HEK293 (cell line): ENCODE data around the gene PAFAH1B2.

ENCODE experiments used
- CTCF ChIA-PET: fragments of 350-600 bp; formaldehyde crosslinking; extraction: SDS; loops from one replicate; lab custom pipeline; 2021; ENCODE audit warnings: antibody characterized with exemption; lab: Yijun Ruan, JAX
- POLR2A ChIA-PET: fragments of 300-600 bp; formaldehyde crosslinking; extraction: SDS; loops from one replicate; lab custom pipeline; 2020; ENCODE audit warnings: antibody characterized with exemption, inconsistent platforms; lab: Yijun Ruan, JAX
- H3K27ac ChIP-seq: fragments of 200-500 bp; sonication (Bioruptor generic); 2 replicates; pipeline ENCODE4 v1.5.1; 2014; ENCODE audit warnings: low read depth, low read length, control low read depth, inconsistent platforms; ENCODE audit errors: extremely low read depth
- H3K36me3 ChIP-seq, 2 experiments: fragments of 200-500 bp in 1 of 2; sonication (Bioruptor generic) in 1 of 2; 1 replicate in 1 of 2; 2 replicates in 1 of 2; pipeline ENCODE4 v1.5.1; 2014 to 2017; ENCODE audit warnings: inconsistent platforms in 2 of 2, low read length in 2 of 2; ENCODE audit not compliant: control insufficient read depth in 2 of 2, insufficient read depth in 1 of 2
- H3K4me1 ChIP-seq: fragments of 200-500 bp; sonication (Bioruptor generic); 2 replicates; pipeline ENCODE4 v1.5.1; 2014; ENCODE audit warnings: mild to moderate bottlenecking, low read length, inconsistent platforms; ENCODE audit not compliant: control insufficient read depth, insufficient read depth
- H3K4me3 ChIP-seq: 2 replicates; pipeline ENCODE4 v1.5.1; 2011; ENCODE audit warnings: low read depth, mild to moderate bottlenecking, control low read depth, low read length, moderate library complexity
- H3K9me3 ChIP-seq: fragments of 200-500 bp; sonication (Bioruptor generic); 2 replicates; pipeline ENCODE4 v1.5.1; 2014; ENCODE audit warnings: low read depth, low read length, inconsistent platforms; ENCODE audit not compliant: control insufficient read depth, insufficient read depth
- MEIS1 ChIP-seq: sonication (generic); formaldehyde crosslinking; IDR thresholded peaks from 2 replicates; pipeline ENCODE4 v1.8.1; 2022; ENCODE audit warnings: missing genetic modification reagents, mild to moderate bottlenecking, borderline replicate concordance
- OSR2 ChIP-seq: fragments of 450-650 bp; formaldehyde crosslinking; IDR thresholded peaks from 2 replicates; pipeline ENCODE4 v1.5.1; 2016; ENCODE audit warnings: missing biosample characterization, missing genetic modification characterization
- PRDM2 ChIP-seq: fragments of 450-650 bp; formaldehyde crosslinking; IDR thresholded peaks from 2 replicates; pipeline ENCODE4 v1.5.1; 2016; ENCODE audit warnings: missing biosample characterization, missing genetic modification characterization, borderline replicate concordance
- PRDM6 ChIP-seq: fragments of 450-650 bp; formaldehyde crosslinking; IDR thresholded peaks from 2 replicates; pipeline ENCODE4 v1.5.1; 2017; ENCODE audit warnings: missing biosample characterization, missing genetic modification characterization
- SCRT1 ChIP-seq: fragments of 450-650 bp; formaldehyde crosslinking; IDR thresholded peaks from 2 replicates; pipeline ENCODE4 v1.5.1; 2016; ENCODE audit warnings: missing biosample characterization, missing genetic modification characterization, borderline replicate concordance
- ZBTB1 ChIP-seq: fragments of 450-650 bp; formaldehyde crosslinking; IDR thresholded peaks from 2 replicates; pipeline ENCODE4 v1.5.1; 2016; ENCODE audit warnings: missing biosample characterization, missing genetic modification characterization
- ZBTB20 ChIP-seq: fragments of 450-650 bp; formaldehyde crosslinking; IDR thresholded peaks from 2 replicates; pipeline ENCODE4 v1.5.1; 2016; ENCODE audit warnings: missing biosample characterization, missing genetic modification characterization
- ZBTB48 ChIP-seq: fragments of 450-650 bp; formaldehyde crosslinking; IDR thresholded peaks from 2 replicates; pipeline ENCODE4 v1.5.1; 2016; ENCODE audit warnings: missing biosample characterization, missing genetic modification characterization
- ZFP41 ChIP-seq: fragments of 450-650 bp; formaldehyde crosslinking; IDR thresholded peaks from 2 replicates; pipeline ENCODE4 v1.5.1; 2016; ENCODE audit warnings: missing biosample characterization, missing genetic modification characterization, borderline replicate concordance
- ZFP69B ChIP-seq: fragments of 450-650 bp; formaldehyde crosslinking; IDR thresholded peaks from 2 replicates; pipeline ENCODE4 v1.5.1; 2016; ENCODE audit warnings: missing biosample characterization, missing genetic modification characterization
- ZNF114 ChIP-seq: fragments of 450-650 bp; formaldehyde crosslinking; IDR thresholded peaks from 2 replicates; pipeline ENCODE4 v1.5.0; 2017; ENCODE audit warnings: missing biosample characterization, missing genetic modification characterization
- ZNF157 ChIP-seq: fragments of 450-650 bp; formaldehyde crosslinking; IDR thresholded peaks from 2 replicates; pipeline ENCODE4 v1.5.1; 2016; ENCODE audit warnings: missing biosample characterization, missing genetic modification characterization
- ZNF174 ChIP-seq: fragments of 450-650 bp; formaldehyde crosslinking; IDR thresholded peaks from 2 replicates; pipeline ENCODE4 v1.5.0; 2017; ENCODE audit warnings: missing biosample characterization, mild to moderate bottlenecking, missing genetic modification characterization
- ZNF529 ChIP-seq: fragments of 450-650 bp; formaldehyde crosslinking; IDR thresholded peaks from 2 replicates; pipeline ENCODE4 v1.5.1; 2017; ENCODE audit warnings: missing genetic modification characterization, missing biosample characterization; ENCODE audit not compliant: insufficient replicate concordance
- ZNF555 ChIP-seq: fragments of 450-650 bp; formaldehyde crosslinking; conservative IDR thresholded peaks from 2 replicates; pipeline ENCODE4 v1.5.1; 2017; ENCODE audit warnings: missing biosample characterization, mild to moderate bottlenecking, missing genetic modification characterization, inconsistent platforms
- ZNF561 ChIP-seq: fragments of 450-650 bp; IDR thresholded peaks from 2 replicates; pipeline ENCODE4 v1.5.1; 2018; ENCODE audit warnings: missing biosample characterization, missing genetic modification characterization, borderline replicate concordance
- ZNF610 ChIP-seq: fragments of 450-650 bp; formaldehyde crosslinking; IDR thresholded peaks from 2 replicates; pipeline ENCODE4 v1.5.1; 2016; ENCODE audit warnings: missing biosample characterization, missing genetic modification characterization, borderline replicate concordance
- ZNF639 ChIP-seq: fragments of 450-650 bp; formaldehyde crosslinking; IDR thresholded peaks from 2 replicates; pipeline ENCODE4 v1.5.1; 2016; ENCODE audit warnings: missing biosample characterization, missing genetic modification characterization

PAFAH1B2 gene

GRCh38 chr11:117175781-117176180 is 31.7 kb downstream of the PAFAH1B2 start:
- CTCF ChIA-PET: no interaction called here
- Histone ChIP-seq H3K27ac (no peak overlapping the region), H3K36me3 (peaks cover 0 to 12% of the 10 kb centered on the region in 2 experiments; a peak in 1 of 3 replicates)
- POLR2A ChIA-PET: no interaction called here
- TF ChIP-seq OSR2: no peak
- TF ChIP-seq ZNF114 (tag by site-specific recombination): no peak
- no peak for TF ChIP-seq ZNF639
- no peak for TF ChIP-seq PRDM2 (tag by site-specific recombination)
- no peak for TF ChIP-seq ZNF174 (tag by site-specific recombination)
- TF ChIP-seq ZNF529: no peak
- no peak for TF ChIP-seq SCRT1 (tag by site-specific recombination)
- no peak for TF ChIP-seq ZBTB20 (tag by site-specific recombination)
- TF ChIP-seq ZNF610 (tag by site-specific recombination): no peak
- no peak for TF ChIP-seq ZFP41 (tag by site-specific recombination)
- no peak for TF ChIP-seq ZFP69B (tag by site-specific recombination)
- no peak for TF ChIP-seq ZBTB1 (tag by site-specific recombination)
- no peak for TF ChIP-seq ZBTB48 (tag by site-specific recombination)
- TF ChIP-seq ZNF555 (tag by site-specific recombination): no peak
- no peak for TF ChIP-seq ZNF561 (tag by site-specific recombination)
- no peak for TF ChIP-seq ZNF157
- TF ChIP-seq, all 188 proteins: peak for 0
- Histone ChIP-seq H3K9me3 (no peaks in the 10 kb centered on the region), H3K4me1 (no peaks in the 10 kb centered on the region), H3K4me3 (no peak overlapping the region)

- TF ChIP-seq PRDM6 (tag by site-specific recombination) (no peak), MEIS1 (CRISPR knock-in tag) (no peak)
- Histone ChIP-seq H3K4me3 (no peak overlapping the region), H3K36me3 (peaks cover 0 to 8% of the 10 kb centered on the region in 2 experiments; a peak in 1 of 3 replicates), H3K9me3 (no peaks in the 10 kb centered on the region), H3K27ac (no peak overlapping the region), H3K4me1 (no peaks in the 10 kb centered on the region)
- ChIA-PET POLR2A (interaction anchor here (0.7 kb wide), 1 partner anchor 37 kb away, joined by 7 read pairs; no protein-coding TSS in a partner anchor), CTCF (no interaction called here)
Measured at GRCh38 chr11:117176186-117176585, 32.1 kb downstream of the PAFAH1B2 start.
